A549 treated with AZD2906 at 1 μM for 4 hours (cell line): ENCODE results near the gene XPO1. TPM values are rescaled to one million over a fixed set of nuclear protein-coding genes. Genes with fewer than 3 reads are reported as not detected.

ENCODE experiments used
- total RNA-seq: library from RNA; stranded (reverse); fragments of 200-300 nt; extraction: Qiagen RNA extraction; gene quantifications from 5 replicates; pipeline ENCODE4 v1.2.3, GENCODE V29; 2022

XPO1 gene, protein sequence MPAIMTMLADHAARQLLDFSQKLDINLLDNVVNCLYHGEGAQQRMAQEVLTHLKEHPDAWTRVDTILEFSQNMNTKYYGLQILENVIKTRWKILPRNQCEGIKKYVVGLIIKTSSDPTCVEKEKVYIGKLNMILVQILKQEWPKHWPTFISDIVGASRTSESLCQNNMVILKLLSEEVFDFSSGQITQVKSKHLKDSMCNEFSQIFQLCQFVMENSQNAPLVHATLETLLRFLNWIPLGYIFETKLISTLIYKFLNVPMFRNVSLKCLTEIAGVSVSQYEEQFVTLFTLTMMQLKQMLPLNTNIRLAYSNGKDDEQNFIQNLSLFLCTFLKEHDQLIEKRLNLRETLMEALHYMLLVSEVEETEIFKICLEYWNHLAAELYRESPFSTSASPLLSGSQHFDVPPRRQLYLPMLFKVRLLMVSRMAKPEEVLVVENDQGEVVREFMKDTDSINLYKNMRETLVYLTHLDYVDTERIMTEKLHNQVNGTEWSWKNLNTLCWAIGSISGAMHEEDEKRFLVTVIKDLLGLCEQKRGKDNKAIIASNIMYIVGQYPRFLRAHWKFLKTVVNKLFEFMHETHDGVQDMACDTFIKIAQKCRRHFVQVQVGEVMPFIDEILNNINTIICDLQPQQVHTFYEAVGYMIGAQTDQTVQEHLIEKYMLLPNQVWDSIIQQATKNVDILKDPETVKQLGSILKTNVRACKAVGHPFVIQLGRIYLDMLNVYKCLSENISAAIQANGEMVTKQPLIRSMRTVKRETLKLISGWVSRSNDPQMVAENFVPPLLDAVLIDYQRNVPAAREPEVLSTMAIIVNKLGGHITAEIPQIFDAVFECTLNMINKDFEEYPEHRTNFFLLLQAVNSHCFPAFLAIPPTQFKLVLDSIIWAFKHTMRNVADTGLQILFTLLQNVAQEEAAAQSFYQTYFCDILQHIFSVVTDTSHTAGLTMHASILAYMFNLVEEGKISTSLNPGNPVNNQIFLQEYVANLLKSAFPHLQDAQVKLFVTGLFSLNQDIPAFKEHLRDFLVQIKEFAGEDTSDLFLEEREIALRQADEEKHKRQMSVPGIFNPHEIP (N-terminal part only)
- 103 to 134 TPM (median 119 TPM) in 5 replicates for total RNA-seq

DNA sequence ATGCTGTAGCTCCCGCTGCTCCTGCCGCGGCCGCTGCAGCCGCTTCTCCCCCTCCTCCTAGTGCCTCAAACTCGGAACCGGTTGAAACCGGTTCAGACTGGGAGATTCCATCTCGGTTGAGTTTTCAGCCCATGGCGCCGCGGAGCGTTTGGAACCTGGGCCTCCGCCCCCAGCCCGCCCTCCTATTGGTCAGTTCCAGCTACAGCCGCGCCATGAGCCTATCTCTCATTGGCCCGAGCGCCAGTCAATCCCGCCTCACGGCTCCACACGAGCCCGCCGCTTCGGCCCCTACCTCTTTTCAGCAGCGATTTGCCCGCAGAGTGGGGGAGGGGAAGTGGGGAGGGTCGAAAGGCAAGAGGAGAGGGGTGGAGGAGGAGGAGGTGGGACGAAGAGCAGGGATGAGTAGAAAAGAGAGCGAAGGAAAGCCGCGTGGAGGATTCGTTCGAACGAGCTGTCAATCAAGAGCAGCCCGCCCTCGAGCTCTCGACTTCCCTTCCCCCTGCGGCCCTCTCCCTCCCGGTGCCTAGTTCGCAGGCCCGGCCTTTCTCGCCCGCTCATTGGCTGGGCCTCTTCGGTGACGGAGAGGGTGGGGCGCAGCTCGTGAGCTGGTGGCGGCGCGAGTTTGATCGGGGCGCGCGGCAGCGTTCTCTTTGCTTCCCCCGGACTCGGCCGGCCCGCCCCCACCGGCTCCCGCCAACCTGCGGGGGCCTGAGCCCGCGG is at the start of gene XPO1:
Gene XPO1, minus strand, starts transcription at position 157 of the 720 bp plus-strand sequence. CDS start 4,459 bp downstream, outside the sequence.

DNA sequence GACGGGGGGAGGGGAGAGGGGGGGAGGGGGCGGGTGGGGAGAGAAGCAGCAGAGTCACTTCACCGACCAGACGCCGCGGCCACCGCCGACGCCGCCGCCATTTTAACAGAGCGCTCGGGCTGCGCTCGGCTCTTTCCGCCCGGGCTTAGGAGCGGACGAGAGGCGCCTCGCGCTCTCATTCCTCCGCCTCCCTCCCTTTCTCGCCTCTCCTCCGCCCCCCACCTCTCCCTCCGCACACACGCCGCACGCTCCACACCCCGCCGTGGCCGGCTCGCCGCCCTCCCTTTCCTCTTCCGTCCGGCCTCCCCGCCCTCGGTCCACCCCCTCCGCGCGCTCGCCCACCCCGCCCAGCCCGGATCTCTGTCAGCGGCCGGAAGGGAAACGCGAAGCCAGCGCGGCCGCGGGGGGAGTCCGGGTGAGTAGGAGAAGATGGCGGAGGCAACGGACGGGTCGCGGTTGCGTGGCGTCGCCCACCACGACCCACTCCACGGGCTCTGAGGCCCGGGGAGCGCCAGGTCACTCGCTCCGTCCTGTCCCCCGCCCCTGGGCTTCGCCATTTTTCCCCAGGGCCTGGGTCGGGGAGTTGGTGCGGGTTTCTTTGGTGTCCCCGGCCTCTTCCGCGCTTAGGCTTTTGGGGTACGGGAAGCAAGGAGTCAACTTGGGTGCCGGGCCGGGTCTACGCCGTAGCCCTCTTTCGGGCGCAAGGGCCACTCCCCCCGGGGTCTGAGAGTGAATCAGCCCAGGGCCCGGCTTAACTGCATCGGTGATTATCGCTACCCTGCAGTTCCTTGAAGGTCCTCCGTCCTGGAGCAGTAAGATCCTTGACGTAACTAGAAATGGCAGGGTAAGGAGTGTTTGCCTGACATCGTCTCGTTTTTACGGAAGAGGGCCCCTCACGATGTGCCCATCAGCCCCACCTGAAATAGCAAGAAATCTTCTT is 66.9 kb downstream of the XPO1 start, which contains the start of gene USP34:
Gene USP34, minus strand, starts transcription at position 123 of the 940 bp plus-strand sequence. CDS start 395 bp downstream, outside the sequence.

Other genes with a start within 250 kb of the XPO1 start
- gene USP34, start 67.3 kb downstream of the XPO1 start, total RNA-seq: 44.7 to 56.5 TPM (median 45.9 TPM) in 5 replicates